Spleen (tissue), 7 donors: ENCODE data around the gene PREP.

Experiments
- CTCF ChIP-seq, 11 experiments: fragments of 200-600 bp in 7 of 11; fragments of 450-650 bp in 4 of 11; sonication (generic) in 4 of 11; IDR thresholded peaks in 8 of 11; conservative IDR thresholded peaks in 3 of 11; 1 replicate in 7 of 11; 2 replicates in 4 of 11; pipeline versions ENCODE4 v1.4.0 to v1.8.0; 2016 to 2021; ENCODE audit warnings: antibody characterized with exemption in 11 of 11, inconsistent platforms in 4 of 11, mild to moderate bottlenecking in 1 of 11
- POLR2AphosphoS5 ChIP-seq, 3 donors: sonication (generic); formaldehyde crosslinking; IDR thresholded peaks; one replicate each; pipeline ENCODE4 v1.5.1; 2017; ENCODE audit warnings: antibody characterized with exemption in 3 of 3
- donor health status: DM: no; HTN: no; CAD: no; lungs with moderate emphysema.
- donor health status: DM: no; HTN: no; CAD: no.
- donor health status: DM: no; HTN: no; CAD: no.

- TF ChIP-seq CTCF (IDR thresholded peaks at IDR 0.05 in 8 of 11, conservative IDR thresholded peaks at IDR 0.05 in 3 of 11) (no peak), POLR2AphosphoS5 (IDR thresholded peaks at IDR 0.05) (no peak)
Observed at GRCh38 chr6:105270511-105270910, 132.4 kb downstream of the PREP start.
